H1 (cell line): Measurements from ENCODE around the gene LRRC18. TPM values are rescaled to one million over a fixed set of nuclear protein-coding genes. Genes with fewer than 3 reads are reported as not detected.

Experiments used
- CTCF ChIA-PET: fragments of 300-600 bp; sonication (Branson Sonifier 250); formaldehyde crosslinking; loops from one replicate; lab custom pipeline; 2021; ENCODE audit not compliant: partially characterized antibody; lab: Charles Lee
- POLR2A ChIA-PET: fragments of 300-600 bp; sonication (Branson Sonifier 250); formaldehyde crosslinking; loops from one replicate; lab custom pipeline; 2021; ENCODE audit warnings: inconsistent platforms; ENCODE audit not compliant: partially characterized antibody; lab: Charles Lee
- DNase-seq, 2 experiments: peaks; one replicate each; pipeline versions ENCODE4 v3.0.0 to v3.0.0-alpha.2; 2010 to 2022; ENCODE audit warnings: low spot score in 2 of 2, low read depth in 1 of 2, mixed read lengths in 1 of 2
- FAIRE-seq: peaks from 2 replicates; lab custom pipeline; 2011; peaks lifted over from hg19 to GRCh38; lab: Jason Lieb, UNC
- H2AFZ ChIP-seq: 2 replicates; pipeline ENCODE4 v1.8.1; 2012; ENCODE audit warnings: low read length, inconsistent platforms
- H2AK5ac ChIP-seq: 2 replicates; pipeline ENCODE4 v1.6.1; 2013; ENCODE audit warnings: low read depth, low read length
- H2BK120ac ChIP-seq: replicated peaks from 2 replicates; pipeline ENCODE3; 2013; ENCODE audit warnings: low read depth, low read length, inconsistent platforms
- H2BK12ac ChIP-seq: 2 replicates; pipeline ENCODE4 v1.6.1; 2013; ENCODE audit warnings: low read depth, low read length
- H2BK15ac ChIP-seq: 2 replicates; pipeline ENCODE4 v1.6.1; 2013; ENCODE audit warnings: low read length
- H2BK20ac ChIP-seq: 2 replicates; pipeline ENCODE4 v1.6.1; 2013; ENCODE audit warnings: low read length
- H2BK5ac ChIP-seq: 2 replicates; pipeline ENCODE4 v1.6.1; 2013; ENCODE audit warnings: low read depth, low read length
- H3K14ac ChIP-seq: 2 replicates; pipeline ENCODE4 v1.6.1; 2013; ENCODE audit warnings: inconsistent platforms; ENCODE audit not compliant: insufficient read length
- H3K18ac ChIP-seq: 2 replicates; pipeline ENCODE4 v1.6.1; 2013; ENCODE audit warnings: low read length; ENCODE audit errors: extremely low read depth
- H3K23ac ChIP-seq: 2 replicates; pipeline ENCODE4 v1.6.1; 2013; ENCODE audit warnings: inconsistent platforms; ENCODE audit not compliant: insufficient read length
- H3K23me2 ChIP-seq: 2 replicates; pipeline ENCODE4 v1.6.1; 2013; ENCODE audit warnings: low read depth, low read length
- H3K27ac ChIP-seq: 2 replicates; pipeline ENCODE4 v1.6.1; 2011; ENCODE audit warnings: low read depth, low read length, inconsistent platforms
- H3K27me3 ChIP-seq, 4 experiments: replicated peaks in 1 of 4; 1 replicate in 1 of 4; 2 replicates in 3 of 4; pipeline versions ENCODE4 v1.6.1 to v1.8.1; 2011 to 2013; ENCODE audit warnings: low read length in 3 of 4, mild to moderate bottlenecking in 3 of 4, inconsistent platforms in 2 of 4, mixed read lengths in 2 of 4, moderate library complexity in 1 of 4; ENCODE audit not compliant: control insufficient read depth in 3 of 4, insufficient read depth in 3 of 4; ENCODE audit errors: extremely low read depth in 1 of 4
- H3K36me3 ChIP-seq, 4 experiments: 2 replicates each; pipeline versions ENCODE4 v1.6.1 to v1.8.1; 2011 to 2013; ENCODE audit warnings: mild to moderate bottlenecking in 4 of 4, low read length in 3 of 4, moderate library complexity in 2 of 4, control low read depth in 1 of 4, inconsistent platforms in 1 of 4; ENCODE audit not compliant: insufficient read depth in 4 of 4, control insufficient read depth in 2 of 4
- H3K4ac ChIP-seq: replicated peaks from 2 replicates; pipeline ENCODE3; 2013; ENCODE audit warnings: low read length, low read depth, mixed read lengths, inconsistent platforms; ENCODE audit not compliant: insufficient read length
- H3K4me1 ChIP-seq, 4 experiments: replicated peaks in 1 of 4; 1 replicate in 1 of 4; 2 replicates in 3 of 4; pipeline versions ENCODE4 v1.6.1 to v1.8.1; 2011 to 2013; ENCODE audit warnings: low read length in 3 of 4, inconsistent platforms in 2 of 4, mixed read lengths in 1 of 4; ENCODE audit not compliant: insufficient read depth in 4 of 4, control insufficient read depth in 3 of 4
- H3K4me2 ChIP-seq, 2 experiments: 2 replicates each; pipeline versions ENCODE4 v1.6.1 to v1.8.1; 2011 to 2013; ENCODE audit warnings: low read depth in 2 of 2, low read length in 2 of 2, control low read depth in 1 of 2, inconsistent platforms in 1 of 2, mild to moderate bottlenecking in 1 of 2; ENCODE audit not compliant: insufficient read depth in 1 of 2
- H3K4me3 ChIP-seq, 4 experiments: fragments of 200-600, 300-600 bp in 1 of 4; sonication (generic), shearing (Covaris generic), sonication (Bioruptor Twin) in 1 of 4; 2 replicates each; pipeline versions ENCODE4 v1.5.1 to v1.8.1; 2011 to 2016; ENCODE audit warnings: low read length in 4 of 4, low read depth in 3 of 4, control low read depth in 2 of 4, inconsistent platforms in 2 of 4, mild to moderate bottlenecking in 2 of 4, mixed read lengths in 1 of 4, moderate library complexity in 1 of 4; ENCODE audit not compliant: insufficient read depth in 2 of 4; ENCODE audit errors: extremely low read depth in 1 of 4
- H3K56ac ChIP-seq: replicated peaks from 2 replicates; pipeline ENCODE3; 2013; ENCODE audit warnings: low read depth, mild to moderate bottlenecking, mixed read lengths, low read length, inconsistent platforms; ENCODE audit not compliant: insufficient read length
- H3K79me1 ChIP-seq: 2 replicates; pipeline ENCODE4 v1.6.1; 2013; ENCODE audit warnings: low read depth, low read length, control low read depth
- H3K79me2 ChIP-seq, 2 experiments: 2 replicates each; pipeline versions ENCODE4 v1.6.1 to v1.8.1; 2012 to 2013; ENCODE audit warnings: low read length in 2 of 2, mild to moderate bottlenecking in 2 of 2, inconsistent platforms in 1 of 2; ENCODE audit not compliant: insufficient read depth in 2 of 2, control insufficient read depth in 1 of 2
- H3K9ac ChIP-seq, 4 experiments: replicated peaks in 1 of 4; 1 replicate in 1 of 4; 2 replicates in 3 of 4; pipeline versions ENCODE4 v1.6.1 to v1.8.1; 2011 to 2013; ENCODE audit warnings: low read depth in 3 of 4, low read length in 3 of 4, control low read depth in 2 of 4, mild to moderate bottlenecking in 2 of 4, moderate library complexity in 2 of 4, inconsistent platforms in 1 of 4; ENCODE audit errors: extremely low read depth in 1 of 4
- H3K9me3 ChIP-seq, 2 experiments: 2 replicates each; pipeline versions ENCODE4 v1.6.1 to v1.8.1; 2012 to 2013; ENCODE audit warnings: mild to moderate bottlenecking in 2 of 2, moderate library complexity in 2 of 2, control low read depth in 1 of 2, inconsistent platforms in 1 of 2, low read depth in 1 of 2, low read length in 1 of 2, mixed read lengths in 1 of 2; ENCODE audit not compliant: insufficient read depth in 2 of 2
- H4K20me1 ChIP-seq, 2 experiments: replicated peaks in 1 of 2; 2 replicates each; pipeline versions ENCODE3 to v1.8.1; 2011 to 2013; ENCODE audit warnings: inconsistent platforms in 2 of 2, low read length in 2 of 2, mild to moderate bottlenecking in 1 of 2; ENCODE audit not compliant: insufficient read depth in 2 of 2, control insufficient read depth in 1 of 2
- H4K5ac ChIP-seq: 2 replicates; pipeline ENCODE4 v1.6.1; 2013; ENCODE audit warnings: low read length, low read depth, mixed read lengths, inconsistent platforms; ENCODE audit not compliant: insufficient read length
- H4K8ac ChIP-seq: 2 replicates; pipeline ENCODE4 v1.8.0; 2013; ENCODE audit warnings: mild to moderate bottlenecking, moderate library complexity, low read length, inconsistent platforms; ENCODE audit not compliant: insufficient read depth; ENCODE audit errors: extremely low read depth
- H4K91ac ChIP-seq: replicated peaks from 2 replicates; pipeline ENCODE3; 2013; ENCODE audit warnings: low read length, mixed read lengths, inconsistent platforms; ENCODE audit not compliant: insufficient read length
- CBX5 ChIP-seq: fragments of 300-800, 300-1000 bp; sonication (generic); IDR thresholded peaks from 2 replicates; pipeline ENCODE4 v1.7.1; 2016; ENCODE audit warnings: antibody characterized with exemption, low read length, low read depth
- WGBS, 2 experiments: shearing (Covaris generic) in 1 of 2; methylation state at CpG; one replicate each; pipeline versions ENCODE4 v1.1.6 to v1.1.7; 2013 to 2015; ENCODE audit warnings: low lambda C conversion rate in 2 of 2, mixed read lengths in 2 of 2, inconsistent platforms in 1 of 2, low coverage in 1 of 2, missing lambda C conversion rate in 1 of 2; ENCODE audit not compliant: insufficient replicate concordance in 2 of 2, insufficient coverage in 1 of 2, insufficient read length in 1 of 2; ENCODE audit errors: extremely low coverage in 1 of 2, missing lambda C conversion rate in 1 of 2; 5-methylcytosine and 5-hydroxymethylcytosine counted together
- polyA plus RNA-seq, 7 experiments: library from polyadenylated mRNA; depleted of rRNA in 3 of 7; stranded (reverse) in 5 of 7; unstranded in 2 of 7; fragments of >200 nt in 5 of 7; fragments of 200-250 nt in 2 of 7; gene quantifications; 1 replicate in 5 of 7; 2 replicates in 1 of 7; 4 replicates in 1 of 7; pipeline versions ENCODE4 v1.2.1 to v1.2.3, GENCODE V29; 2011 to 2013; ENCODE audit warnings: missing spikeins in 2 of 7, mixed read lengths in 2 of 7
- total RNA-seq: library from RNA; stranded (reverse); fragmentation: NEBNext Ultra II Directional; extraction: Animal tissue kit (Norgen Biotek cat#: 25700); gene quantifications from 2 replicates; pipeline ENCODE4 v1.2.1, GENCODE V29; 2021

Gene LRRC18
- total and polyA plus RNA-seq, 2 of the 8 experiments (the other 6 are each of a cell fraction or from before 2014, with no cell fraction given) = not detected

GRCh38 chr10:48887982-48888381, 51.7 kb downstream of the LRRC18 start:
- Histone ChIP-seq H3K79me1 (no peaks in the 10 kb centered on the region), H2BK120ac (no peak overlapping the region), H3K4me1 (no peaks in the 10 kb centered on the region), H3K14ac (no peak overlapping the region), H3K9ac (no peak overlapping the region), H3K79me2 (no peaks in the 10 kb centered on the region), H3K4ac (no peak overlapping the region), H2AFZ (no peak overlapping the region), H3K4me2 (no peak overlapping the region), H3K56ac (no peak overlapping the region), H2BK15ac (no peak overlapping the region), H3K18ac (no peak overlapping the region), H3K23ac (no peak overlapping the region), H3K9me3 (no peaks in the 10 kb centered on the region), H4K8ac (no peak overlapping the region), H3K36me3 (no peaks in the 10 kb centered on the region), H4K5ac (no peak overlapping the region)
- 100% methylated on average over 1 of the region's 1 CpG; no CpG with 5 or more reads in 1 of the 2 experiments for WGBS, 2 experiments
- FAIRE-seq = no peak
- POLR2A ChIA-PET = no interaction called here
- no peak for DNase-seq
- no peak for TF ChIP-seq CBX5
- TF ChIP-seq, all 59 proteins: peak for 0
- no peak overlapping the region for H2AK5ac ChIP-seq
- no peak overlapping the region for H4K91ac ChIP-seq
- H3K23me2 ChIP-seq = no peaks in the 10 kb centered on the region
- no peak overlapping the region for H3K4me3 ChIP-seq
- no peaks in the 10 kb centered on the region for H3K27me3 ChIP-seq
- CTCF ChIA-PET = interaction anchor here (0.7 to 3.3 kb wide), 3 partner anchors 10 to 275 kb away, joined by 3 to 8 read pairs (median 4); no protein-coding TSS in a partner anchor
- H4K20me1 ChIP-seq = no peaks in the 10 kb centered on the region
- H2BK20ac ChIP-seq = no peak overlapping the region
- H2BK5ac ChIP-seq = no peak overlapping the region
- no peak overlapping the region for H2BK12ac ChIP-seq
- no peak overlapping the region for H3K27ac ChIP-seq
